OCI-M1 (cell line): ENCODE results near the gene ZNF333.
"Not testable (repeated sequence)": the region's sequence is repeated elsewhere in the genome, so short reads cannot be mapped to it uniquely, and the experiment has no call there.

Experiments used
- DNase-seq: peaks from one replicate; lab custom pipeline; 2025; lab: John Stamatoyannopoulos, UW

The ZNF333 gene

GRCh38 chr19:14699641-14700040 is 9.8 kb downstream of the ZNF333 start:
- no peak for DNase-seq

DNA sequence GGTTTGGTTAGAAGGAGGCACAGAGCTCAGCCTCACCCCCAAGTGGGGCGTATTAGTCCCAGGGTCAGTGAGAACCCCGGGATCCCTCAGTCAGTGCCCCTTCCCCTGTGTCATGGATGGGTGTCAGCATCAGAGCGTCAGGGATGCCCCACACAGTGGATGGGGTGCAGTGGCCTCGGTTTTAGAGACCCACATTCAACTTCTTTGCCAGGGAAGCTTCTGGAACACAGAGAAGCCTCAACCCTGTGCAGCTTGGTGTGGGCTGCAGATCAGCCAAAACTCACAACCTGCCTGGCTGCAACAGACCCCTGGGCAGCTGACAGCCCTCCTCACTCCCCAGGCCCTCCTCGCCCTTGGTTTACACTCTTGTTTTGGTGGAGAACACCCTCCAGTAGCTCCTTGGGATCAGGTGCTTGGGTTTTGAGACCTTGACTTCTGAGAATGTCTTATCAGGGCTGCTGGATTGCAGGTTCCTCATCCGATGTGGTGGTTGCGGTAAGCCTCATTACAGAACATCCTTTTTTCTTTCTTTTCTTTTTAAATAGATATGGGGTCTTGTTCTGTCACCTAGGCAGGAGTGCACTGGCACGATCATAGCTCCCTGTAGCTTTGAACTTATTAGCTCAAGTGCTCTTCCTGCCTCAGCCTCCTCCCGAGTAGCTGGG is 11.0 kb downstream of the ZNF333 start:
- DNase-seq: no peak

GRCh38 chr19:14703833-14704232 is 14.0 kb downstream of the ZNF333 start:
- no peak for DNase-seq

GRCh38 chr19:14704450-14704849 is 14.6 kb downstream of the ZNF333 start:
- DNase-seq: no peak

- no peak for DNase-seq
Observed at GRCh38 chr19:14715841-14716240, 26.0 kb downstream of the ZNF333 start.

GRCh38 chr19:14718522-14719116 is 28.8 kb downstream of the ZNF333 start:
- DNase-seq: peak; percentile 30

GRCh38 chr19:14719162-14719561 is 29.3 kb downstream of the ZNF333 start:
- DNase-seq: no peak

DNA sequence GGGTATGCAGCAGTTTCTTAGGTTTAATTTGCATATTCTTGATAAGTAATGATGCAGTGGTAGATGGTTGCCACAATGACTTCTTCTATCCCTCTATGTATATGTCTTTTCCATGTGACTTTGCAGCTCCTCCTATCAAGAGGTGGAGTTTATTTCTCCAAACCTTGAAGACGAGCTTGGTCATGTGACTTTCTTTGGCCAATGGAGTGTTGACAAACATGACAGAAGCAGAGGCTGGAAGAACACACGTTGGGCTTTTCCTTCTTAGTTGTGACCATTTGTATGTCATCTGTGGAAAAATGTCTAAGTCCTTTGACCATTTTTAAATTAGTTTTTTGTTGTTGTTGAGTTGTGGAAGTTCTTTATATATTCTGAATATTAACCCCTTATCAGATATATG is 32.3 kb downstream of the ZNF333 start:
- DNase-seq: no peak

GRCh38 chr19:14728595-14728994 is 38.7 kb downstream of the ZNF333 start:
- peak; percentile 38 for DNase-seq

- DNase-seq: no peak
Observed at GRCh38 chr19:14731200-14731599, 41.4 kb downstream of the ZNF333 start.

DNA sequence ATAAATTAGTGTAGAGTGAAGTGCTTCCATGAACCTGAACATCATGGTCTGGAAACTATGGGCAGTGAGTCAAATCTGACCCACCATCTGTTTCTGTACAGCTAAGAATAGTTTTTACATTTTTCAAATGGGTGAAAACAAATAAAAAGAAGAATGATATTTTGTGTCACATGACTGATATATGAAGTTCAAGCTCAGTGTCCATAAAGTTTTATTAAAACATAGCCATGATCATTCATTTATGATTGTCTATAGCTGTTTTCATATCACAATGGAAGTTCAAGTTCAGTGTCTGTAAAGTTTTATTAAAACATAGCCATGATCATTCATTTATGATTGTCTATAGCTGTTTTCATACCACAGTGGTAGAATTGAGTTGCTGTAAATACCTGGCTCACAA is 42.7 kb downstream of the ZNF333 start:
- DNase-seq: no peak

DNA sequence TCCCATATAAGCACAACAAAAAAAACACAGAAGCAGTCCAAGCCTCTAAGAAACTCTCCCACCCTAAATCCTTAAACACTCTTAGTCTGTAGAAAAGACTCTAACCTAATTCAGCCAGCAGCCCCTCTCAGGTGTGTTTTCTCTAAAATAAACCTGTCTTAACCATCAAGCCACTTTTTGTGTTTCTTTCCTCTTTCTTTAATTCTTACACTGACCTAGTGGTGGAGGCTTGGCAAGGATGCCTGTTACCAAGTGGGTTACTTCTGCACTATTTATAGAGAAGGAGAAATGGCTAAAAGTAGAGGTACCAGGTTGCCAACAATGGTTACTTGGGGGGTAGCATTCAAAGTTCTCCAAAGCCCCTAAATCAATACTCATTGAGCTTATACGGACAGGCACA is 43.7 kb downstream of the ZNF333 start:
- DNase-seq: no peak

DNA sequence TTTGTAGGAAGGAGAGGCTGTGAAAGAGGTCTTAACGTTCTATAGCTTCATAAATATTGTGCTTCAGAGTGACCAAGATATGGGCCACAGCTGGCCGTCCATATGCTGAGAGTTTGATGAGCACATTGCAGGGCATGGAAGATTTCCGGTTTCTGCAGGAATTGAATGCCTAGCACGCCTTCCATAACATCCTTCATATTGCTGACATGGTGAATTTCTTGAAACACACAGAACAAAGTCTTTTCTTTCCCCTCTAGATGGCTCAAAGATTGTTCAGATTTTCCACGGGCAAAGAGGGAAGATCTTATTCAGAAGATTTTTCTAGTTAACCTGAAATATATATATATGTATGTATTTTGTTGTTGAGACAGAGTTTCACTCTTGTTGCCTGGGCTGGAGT is 46.1 kb downstream of the ZNF333 start:
- no peak for DNase-seq

GRCh38 chr19:14746886-14747285 is 57.0 kb downstream of the ZNF333 start:
- DNase-seq: peak; percentile 38

DNA sequence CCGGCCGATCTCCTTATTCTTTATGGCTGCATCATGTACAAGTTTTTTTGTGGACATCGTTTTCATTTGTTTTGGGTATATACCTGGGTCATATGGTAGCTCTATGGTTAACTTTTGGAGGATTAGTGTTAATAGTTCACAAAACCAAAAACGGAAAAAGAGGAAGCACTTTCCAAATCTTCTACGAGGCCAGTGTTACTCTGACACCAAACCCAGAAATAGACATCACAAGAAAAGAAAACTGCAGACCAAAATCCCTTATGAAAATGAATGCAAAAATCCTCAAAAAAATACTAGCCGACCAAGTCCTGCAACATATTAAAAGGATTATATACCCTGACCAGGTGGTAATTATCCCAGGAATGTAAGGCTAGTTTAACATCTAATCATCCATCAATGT is 58.8 kb downstream of the ZNF333 start:
- peak; percentile 19 for DNase-seq

- DNase-seq: no peak
Observed at GRCh38 chr19:14758816-14759215, 69.0 kb downstream of the ZNF333 start.

GRCh38 chr19:14761607-14762006 is 71.8 kb downstream of the ZNF333 start:
- DNase-seq: no peak

DNA sequence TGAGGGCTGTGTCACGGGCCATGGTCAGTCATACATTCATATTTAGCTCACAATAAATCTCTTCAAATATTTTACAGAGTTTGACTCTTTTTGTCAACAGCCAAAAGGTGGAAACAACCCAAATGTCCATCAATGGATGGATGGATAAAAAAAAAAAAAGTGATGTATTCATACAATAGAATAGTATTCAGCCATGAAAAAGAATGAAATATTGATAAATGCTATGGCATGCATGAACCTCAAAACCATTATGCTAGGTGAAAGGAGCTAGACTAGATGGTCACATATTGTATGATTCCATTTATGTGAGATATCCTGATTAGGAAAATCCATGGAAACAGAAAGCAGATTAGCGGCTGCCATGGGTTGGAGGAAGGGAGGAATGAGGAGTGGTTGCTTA is 72.3 kb downstream of the ZNF333 start:
- DNase-seq: no peak

GRCh38 chr19:14763497-14764145 is 73.8 kb downstream of the ZNF333 start:
- no peak for DNase-seq

DNA sequence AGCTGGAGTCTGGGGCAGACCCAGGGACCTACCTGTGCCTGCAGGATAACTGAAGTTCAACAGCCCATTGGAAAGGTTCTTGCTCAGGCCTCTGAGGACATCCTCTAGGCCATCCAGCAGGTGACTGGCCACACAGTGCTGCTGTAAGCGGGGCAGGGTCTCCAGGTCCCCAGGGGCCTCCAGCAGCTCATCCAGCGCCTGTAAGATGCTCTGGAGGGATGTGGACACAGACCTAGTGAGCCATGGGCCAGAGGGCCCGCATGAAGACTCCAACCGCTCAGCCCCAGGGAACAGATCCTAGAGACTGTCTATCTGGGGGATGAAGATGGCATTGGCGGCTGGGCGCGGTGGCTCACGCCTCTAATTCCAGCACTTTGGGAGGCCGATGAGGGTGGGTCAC is 74.6 kb downstream of the ZNF333 start:
- DNase-seq: no peak

DNA sequence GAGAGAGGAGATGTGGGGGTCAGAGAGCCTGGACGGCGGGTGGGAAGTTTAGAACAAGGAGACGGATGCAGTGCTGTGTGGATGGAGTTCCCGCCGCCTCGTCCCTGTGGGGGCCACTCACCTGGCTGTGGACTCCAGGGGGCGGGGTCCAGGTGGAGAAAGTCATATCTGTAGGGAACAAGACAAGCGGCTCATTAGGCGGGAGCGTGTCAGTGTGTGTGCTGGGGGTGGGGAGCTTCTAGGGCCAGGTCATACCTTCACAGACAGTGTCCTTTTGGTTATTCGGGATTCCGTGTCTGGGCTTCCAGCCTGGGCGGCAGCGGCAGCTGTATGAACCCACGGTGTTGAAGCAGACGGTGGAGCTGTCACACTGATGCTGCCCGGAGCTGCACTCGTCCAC is 75.6 kb downstream of the ZNF333 start:
- not testable (repeated sequence) for DNase-seq

DNA sequence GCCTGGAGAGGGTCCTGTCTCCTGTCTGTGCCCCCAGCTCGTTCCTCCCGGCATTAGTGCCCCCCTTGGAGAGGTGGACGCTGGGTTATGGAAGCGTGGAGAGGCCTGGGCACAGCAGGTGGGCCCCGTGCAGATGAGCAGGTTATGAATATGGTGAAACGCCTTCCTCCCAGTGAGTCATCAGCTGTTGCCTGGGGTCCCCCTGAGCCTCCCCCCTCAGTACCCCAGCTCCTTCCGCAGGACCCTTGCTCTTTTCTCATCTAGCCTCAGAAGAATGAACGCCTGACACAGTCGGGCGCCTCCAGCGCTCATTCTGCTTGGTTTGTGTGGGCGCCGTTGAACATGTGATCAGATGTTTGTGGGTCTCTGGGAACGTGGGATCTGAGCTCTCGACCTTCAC is 76.0 kb downstream of the ZNF333 start:
- DNase-seq: not testable (repeated sequence)

GRCh38 chr19:14767466-14767971 is 77.7 kb downstream of the ZNF333 start:
- no peak for DNase-seq
